HG03139 (cell line): ENCODE measurements around the gene MTMR12.
A peak's percentile ranks its signal among the peaks of the same experiment; 100 is the strongest.

Experiments
- ATAC-seq: cut with Tn5 transposase; IDR thresholded peaks from one replicate; pipeline ENCODE4 v1.9.1; 2021; ENCODE audit not compliant: unreplicated experiment

The MTMR12 gene, protein sequence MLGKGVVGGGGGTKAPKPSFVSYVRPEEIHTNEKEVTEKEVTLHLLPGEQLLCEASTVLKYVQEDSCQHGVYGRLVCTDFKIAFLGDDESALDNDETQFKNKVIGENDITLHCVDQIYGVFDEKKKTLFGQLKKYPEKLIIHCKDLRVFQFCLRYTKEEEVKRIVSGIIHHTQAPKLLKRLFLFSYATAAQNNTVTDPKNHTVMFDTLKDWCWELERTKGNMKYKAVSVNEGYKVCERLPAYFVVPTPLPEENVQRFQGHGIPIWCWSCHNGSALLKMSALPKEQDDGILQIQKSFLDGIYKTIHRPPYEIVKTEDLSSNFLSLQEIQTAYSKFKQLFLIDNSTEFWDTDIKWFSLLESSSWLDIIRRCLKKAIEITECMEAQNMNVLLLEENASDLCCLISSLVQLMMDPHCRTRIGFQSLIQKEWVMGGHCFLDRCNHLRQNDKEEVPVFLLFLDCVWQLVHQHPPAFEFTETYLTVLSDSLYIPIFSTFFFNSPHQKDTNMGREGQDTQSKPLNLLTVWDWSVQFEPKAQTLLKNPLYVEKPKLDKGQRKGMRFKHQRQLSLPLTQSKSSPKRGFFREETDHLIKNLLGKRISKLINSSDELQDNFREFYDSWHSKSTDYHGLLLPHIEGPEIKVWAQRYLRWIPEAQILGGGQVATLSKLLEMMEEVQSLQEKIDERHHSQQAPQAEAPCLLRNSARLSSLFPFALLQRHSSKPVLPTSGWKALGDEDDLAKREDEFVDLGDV

DNA sequence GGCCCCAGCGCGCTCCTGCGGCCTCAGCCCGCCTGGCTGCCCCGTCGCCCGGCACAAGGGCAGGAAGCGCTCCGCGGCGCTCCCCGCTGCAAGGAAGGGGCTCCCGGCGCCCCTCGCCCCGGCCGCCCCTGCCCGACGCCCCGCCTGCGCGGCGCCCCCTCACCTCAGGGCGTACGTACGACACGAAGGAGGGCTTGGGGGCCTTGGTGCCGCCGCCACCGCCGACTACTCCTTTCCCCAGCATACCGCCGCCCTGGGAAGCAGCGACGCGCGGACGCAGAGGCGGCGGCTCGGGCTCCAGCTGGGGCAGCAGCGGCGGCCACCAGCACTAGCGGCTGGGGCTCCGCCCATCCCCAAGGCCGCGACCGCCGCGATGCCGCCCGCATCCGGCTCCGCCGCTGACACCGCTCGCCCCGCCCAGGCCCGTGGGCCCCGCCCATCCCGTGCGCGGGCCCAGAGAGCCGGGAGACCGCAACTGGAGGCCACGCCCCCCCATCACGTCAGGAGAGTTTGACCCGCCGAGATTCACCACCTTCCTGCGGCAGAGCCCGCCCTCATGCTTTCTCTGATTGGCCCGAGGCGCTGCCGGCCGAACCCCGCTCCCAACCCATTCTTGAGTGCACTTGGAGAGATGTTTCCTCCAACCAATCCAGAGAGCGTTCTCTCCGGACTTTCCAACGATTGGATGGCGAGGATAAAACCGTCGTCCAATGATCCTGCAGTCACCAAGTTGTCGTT, at the start of gene MTMR12:
Gene MTMR12 (minus strand): TSS at position 345 of the 738 bp plus-strand sequence. CDS start 101 bp downstream, at position 244.
- ATAC-seq: peak; percentile 94

DNA sequence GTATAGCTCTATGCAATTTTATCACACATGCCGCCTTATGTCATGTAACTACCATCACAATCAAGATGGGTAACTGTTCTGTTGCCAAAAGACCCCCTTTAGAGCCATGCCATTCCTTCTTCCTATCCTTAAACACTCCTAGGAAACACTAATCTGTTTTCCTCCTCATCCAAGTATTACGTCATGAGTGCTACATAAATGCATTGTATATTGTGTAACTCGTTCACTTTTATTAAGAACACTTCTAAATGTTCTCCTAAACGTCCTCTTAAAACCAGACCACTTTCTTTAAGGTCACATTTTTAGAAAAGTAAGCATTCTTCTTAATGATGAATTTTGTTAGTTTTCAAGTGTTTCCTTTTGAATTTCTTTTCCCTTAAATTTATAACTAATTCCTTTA, 49.8 kb upstream of the MTMR12 start:
- ATAC-seq: no peak

DNA sequence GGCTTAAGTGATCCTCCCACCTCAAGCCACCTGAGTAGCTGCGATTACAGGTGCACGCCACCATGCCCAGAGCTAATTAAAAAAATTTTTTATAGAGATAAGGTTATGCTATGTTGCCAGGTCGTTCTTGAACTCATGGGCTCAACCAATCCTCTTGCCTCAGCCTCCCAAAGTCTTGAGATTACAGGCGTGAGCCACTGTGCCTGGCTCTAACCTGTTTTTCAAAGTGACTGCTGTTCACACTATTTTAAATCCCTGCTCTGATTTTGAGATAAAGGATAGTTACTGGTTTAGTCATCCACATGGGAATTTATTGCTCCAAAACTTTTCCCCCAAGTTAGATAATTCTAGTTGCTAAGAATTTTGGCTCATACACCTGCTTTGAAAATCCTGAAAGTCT, 48.2 kb upstream of the MTMR12 start:
- no peak for ATAC-seq

DNA sequence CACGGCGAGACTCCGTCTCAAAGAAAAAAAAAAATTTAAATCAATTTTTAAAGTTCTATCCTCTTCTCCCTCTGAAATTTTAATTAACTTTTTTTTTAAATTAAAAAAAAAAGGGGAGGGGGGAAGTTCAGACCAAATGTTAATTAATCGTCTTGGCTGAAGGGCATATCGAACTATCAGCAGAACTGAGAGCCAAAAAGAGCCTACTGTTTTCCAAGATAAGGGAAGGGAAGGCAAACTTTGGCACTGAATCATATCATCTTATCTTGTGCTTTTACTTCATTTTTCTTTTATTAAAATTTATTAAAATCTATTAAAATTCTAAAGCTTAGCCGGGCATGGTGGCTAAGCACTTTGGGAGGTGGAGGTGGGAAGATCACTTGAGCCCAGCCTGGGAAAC, 45.9 kb upstream of the MTMR12 start:
- ATAC-seq: no peak

DNA sequence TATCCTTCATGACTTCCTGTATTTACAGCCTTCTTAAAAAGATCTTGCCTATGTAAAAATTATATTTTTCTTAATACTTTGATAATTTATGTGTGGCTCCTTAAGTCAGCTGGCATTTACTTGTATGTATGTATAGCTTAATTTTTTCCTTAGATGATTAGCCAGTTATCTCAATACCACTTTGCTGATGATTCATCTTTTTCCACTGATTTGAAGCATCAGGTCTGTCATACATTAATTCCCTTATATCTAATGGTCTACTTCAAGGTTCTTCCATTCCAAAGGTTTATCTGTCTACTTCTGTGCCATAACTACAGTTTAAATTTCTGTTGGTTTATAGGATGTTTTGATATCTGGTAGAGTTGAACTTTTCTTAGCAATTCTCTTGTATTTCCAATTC, 44.9 kb upstream of the MTMR12 start:
- ATAC-seq: no peak

DNA sequence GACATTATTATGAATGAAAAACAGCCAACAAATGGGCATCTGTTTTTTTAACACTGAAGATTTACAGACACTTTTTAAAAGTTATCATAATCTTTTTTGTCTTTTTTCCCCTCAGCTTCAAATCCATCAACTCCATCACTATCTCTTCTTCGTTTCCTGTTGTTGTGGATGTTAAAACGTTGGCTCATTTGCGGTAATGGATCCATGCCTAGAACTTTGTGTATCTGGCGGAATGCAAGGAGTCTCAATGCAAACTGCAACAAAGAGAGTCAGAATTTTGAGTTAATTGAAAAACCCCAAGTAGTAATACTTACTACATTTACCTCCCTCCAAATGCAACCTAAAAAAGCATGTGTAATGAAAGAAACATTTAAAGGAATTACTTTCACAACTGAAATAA, 42.9 kb upstream of the MTMR12 start:
- no peak for ATAC-seq

DNA sequence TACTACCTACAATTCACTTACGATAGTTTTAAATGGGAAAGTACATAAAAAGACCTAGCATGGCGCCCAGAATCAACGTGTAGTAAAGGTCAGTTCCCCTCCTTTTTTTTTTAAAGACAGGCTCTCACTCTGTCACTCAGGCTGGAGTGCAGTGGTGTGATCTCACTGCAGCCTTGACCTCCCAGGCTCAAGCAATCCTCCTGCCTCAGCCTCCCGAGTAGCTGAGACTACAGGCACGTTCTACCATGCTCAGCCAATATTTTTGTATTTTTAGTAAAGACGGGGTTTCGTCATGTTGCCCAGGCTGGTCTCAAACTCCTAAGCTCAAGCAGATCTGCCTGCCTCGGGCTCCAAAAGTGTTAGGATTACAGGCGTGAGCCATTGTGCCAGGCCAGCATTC, 40.7 kb upstream of the MTMR12 start:
- no peak for ATAC-seq

DNA sequence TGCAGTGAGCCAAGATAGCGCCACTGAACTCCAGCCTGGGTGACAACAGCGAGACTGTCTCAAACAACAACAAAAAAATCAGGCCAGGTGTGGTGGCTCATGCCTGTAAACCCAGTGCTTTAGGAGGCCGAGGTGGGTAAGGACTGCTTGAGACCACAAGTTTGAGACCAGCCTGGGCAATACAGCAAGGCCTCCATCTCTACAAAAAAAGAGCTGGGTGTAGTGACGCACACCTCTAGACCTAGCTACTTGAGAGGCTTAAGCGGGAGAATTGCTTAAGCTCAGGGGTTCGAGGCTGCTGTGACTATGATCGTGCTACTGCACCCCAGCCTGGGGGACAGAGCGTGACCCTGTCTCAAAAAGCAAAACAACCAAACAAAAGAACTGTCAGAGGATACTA, 39.9 kb upstream of the MTMR12 start:
- ATAC-seq: no peak

DNA sequence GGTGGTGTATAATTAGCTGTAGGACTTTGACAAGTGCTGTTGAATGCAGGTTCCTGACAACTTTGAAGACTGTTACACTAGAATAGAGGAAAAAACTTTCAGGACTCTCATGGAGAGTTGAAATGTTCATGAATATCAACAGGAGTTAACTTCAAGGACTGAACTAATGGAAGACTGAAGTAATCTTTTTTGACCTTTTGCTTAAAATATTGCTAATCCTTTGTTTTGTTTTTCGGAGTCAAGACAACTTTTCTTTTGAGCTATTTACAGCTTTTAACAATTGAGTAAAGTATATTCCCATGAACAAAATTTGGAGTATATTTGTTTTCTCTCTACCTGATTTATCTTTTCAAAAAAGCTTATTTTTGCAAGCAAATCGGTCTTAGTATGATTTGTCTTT, 34.1 kb upstream of the MTMR12 start:
- ATAC-seq: no peak

DNA sequence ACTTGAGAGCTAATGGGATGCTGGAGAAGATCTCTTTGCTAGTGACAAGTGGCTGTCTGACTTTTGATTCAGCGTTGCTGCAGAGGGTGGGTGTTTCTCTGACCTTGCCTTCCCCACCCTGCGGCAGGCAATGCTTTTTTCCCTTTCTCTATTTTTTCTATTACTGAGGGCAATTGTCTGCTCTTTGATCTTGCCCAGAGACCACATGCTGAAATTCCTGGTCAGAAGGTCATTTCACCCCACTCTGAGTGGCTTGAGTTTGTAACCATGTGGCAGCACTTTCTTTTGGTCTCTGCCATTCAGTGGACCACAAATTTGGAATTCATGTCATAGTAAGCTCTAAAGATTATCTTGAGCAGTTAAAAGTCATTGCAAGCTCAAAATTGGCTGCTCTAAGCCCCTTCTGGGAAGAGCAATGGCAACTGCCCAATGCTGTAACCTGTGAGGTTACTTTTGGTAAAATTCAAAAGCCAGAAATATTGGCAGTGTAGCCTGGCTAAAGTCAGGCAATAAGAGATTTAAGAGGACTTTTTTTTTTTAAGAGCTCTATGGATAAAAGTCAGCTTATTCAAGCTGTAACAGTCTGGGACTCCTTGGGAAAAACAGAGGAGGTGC, 30.4 kb upstream of the MTMR12 start:
- no peak for ATAC-seq

DNA sequence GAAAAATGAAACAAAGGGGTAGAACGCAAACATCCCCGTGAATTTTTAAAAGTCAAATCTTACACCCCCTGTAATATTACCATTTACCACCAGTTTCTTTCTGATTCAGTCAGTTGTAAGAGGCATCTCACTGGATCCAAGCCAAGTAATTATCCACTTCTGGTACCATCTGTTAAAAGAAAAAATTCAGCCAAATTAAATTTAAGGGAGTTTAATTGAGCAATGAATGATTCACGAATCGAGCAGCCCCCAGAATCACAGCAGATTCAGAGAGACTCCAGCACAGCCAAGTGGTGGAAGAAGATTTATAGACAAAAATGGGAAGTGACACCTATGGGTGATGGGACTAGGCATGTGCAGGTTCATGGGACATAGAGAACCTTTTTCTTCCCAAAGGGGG, 29.9 kb upstream of the MTMR12 start:
- no peak for ATAC-seq

DNA sequence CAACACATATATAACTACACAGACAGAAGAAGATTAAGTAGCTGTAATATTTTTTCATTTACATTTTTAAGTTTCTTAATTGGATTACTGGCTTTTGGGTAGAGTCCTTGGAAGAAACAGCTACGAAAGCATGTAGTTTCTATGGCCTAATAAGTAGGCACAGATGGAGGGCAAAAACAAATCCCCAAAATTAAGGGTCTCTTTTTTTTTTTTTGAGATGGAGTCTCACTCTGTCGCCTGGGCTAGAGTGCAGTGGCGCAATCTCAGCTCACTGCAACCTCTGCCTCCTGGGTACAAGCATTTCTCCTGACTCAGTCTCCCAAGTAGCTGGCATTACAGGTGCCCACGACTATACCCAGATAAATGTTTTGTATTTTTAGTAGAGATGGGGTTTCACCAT, 27.1 kb upstream of the MTMR12 start:
- ATAC-seq: no peak

DNA sequence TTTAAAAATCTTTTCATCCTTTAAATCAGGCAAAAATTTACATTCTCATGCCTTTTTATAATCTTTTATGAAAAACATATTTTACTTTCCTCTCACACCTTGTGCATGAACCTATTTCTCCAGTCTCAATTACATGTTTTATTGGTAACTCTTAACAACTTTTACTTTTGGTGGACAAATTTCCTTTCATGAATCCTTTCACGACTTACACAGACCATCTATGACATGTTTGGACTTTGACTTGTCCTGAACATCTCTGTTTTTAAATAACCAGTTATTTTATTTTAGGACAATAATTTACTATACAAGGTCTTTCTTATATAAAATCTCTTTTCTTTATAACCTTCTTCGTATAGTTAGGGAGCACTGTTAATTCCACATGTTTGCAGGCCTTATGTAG, 26.5 kb upstream of the MTMR12 start:
- ATAC-seq: no peak

DNA sequence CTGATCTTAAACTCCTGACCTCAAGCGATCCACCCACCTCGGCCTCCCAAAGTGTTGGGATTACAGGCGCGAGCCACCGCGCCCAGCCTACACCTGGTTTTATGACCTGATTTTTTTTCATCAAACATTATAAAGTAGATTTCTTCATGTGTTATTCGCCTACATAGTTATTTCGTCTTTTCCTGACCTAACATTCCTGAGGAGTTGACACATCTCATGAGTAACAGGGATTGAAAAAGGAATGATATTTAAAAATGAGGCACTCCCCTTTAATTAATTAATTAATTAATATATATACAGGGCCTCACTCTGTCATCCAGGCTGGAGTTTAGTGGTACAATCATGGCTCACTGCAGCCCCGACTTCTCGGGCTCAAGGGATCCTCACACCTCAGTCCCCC, 20.2 kb upstream of the MTMR12 start:
- no peak for ATAC-seq

DNA sequence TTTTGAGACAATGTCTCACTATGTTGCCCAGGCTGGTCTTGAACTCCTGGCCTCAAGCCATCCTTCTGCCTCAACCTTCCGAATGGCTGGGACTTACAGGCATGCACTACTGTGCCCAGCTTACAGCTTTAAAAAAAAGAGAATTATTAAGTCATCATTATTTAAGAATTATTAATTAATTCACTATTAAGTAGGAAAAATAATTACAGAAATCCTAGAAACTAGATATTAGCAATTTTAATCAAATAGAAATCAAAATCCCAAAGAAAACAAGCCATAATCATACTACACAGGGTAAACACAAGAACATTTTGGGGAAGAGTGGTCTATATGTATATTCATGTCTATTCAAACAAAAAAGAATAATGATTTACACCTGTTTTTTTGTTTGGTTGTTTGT, 19.6 kb upstream of the MTMR12 start:
- no peak for ATAC-seq

DNA sequence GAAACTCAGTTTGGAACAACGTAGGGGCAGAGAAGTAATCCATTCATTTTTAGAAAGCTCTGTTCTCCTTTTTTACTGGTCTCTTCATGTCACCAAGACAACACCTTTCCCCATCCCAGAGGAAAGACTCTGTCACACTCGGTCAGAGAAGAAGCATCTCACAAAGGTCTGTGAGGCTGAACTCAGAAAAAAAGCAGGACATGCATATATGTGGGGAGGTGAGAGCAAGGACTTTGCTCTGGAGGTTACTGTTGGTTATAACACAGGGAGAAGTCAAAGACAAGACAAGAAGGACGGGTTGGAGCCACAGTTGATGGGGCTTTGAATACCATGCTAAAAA, 19.2 kb upstream of the MTMR12 start:
- ATAC-seq: no peak

DNA sequence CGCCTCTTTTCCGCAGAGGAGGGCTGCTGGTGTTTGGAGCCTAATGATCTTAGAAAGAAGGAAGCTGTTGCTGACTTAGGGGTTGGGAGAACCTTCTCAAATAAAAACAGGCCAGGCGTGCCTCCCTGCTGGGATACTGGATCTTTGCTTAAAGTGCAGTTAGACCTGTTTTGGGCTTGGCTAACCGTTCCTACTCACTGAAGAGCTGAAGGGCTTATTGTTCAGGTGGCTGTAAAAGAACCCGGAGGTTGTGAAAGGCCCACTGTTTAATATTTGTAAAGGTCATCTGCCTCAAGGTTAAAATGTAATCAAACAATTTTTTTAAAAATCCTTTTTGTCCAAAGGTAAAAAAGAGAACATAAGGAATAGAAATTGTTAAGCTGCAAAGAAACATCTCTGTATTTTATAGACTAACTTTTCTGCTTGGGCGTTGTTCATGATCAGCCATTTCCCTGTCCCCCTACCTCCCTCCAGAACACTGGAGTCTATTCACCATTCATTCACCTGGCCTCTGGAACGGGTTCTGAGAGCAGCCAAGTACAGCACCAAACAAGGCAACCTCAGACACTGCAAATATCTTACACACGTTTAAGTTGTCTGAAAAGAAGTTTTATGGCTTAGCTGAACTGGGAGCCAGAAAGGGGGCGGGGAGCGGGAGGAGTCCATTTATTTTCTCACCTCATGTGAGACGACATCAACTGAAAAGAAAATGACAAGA, 18.6 kb upstream of the MTMR12 start:
- ATAC-seq: no peak

DNA sequence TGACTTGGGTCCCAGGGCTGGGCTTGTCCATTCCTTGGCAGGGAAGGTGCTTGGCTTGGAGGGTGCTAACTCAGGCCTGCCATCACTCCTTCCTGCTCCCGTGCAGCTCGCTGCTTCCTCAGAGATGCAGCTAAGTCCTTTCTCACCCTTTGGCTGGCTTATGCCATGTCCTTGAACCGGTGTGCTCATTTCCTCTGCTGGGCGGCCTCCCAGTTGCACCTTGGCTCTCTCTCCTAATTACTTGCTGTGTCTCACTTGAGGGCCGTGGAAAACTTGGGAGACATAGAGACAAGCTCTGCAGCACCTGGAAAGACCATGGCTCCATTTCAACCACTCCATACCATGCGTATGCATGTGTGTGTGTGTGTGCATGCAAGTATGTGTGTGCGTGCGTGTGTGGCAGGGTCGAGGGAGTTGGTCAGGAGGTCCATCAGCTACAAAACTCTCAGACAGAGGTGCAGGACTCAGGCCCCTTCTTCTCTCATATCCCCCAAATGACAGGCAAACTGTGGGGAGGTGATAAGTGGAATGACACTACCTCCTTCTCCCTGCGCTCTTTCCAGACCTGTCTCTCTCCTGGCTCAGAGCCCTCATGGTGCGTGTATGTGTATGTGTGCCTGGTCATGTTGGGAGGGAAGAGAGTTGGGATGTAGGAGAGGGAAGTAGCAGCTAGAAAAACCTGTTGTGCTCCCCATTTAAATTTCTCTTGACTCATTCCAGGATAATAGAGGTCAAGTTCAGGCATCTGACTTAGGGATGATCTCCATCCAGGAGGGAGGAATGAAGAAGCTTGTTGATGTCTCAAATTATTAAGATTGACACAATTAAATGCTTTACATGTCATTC, 17.6 kb upstream of the MTMR12 start:
- no peak for ATAC-seq

DNA sequence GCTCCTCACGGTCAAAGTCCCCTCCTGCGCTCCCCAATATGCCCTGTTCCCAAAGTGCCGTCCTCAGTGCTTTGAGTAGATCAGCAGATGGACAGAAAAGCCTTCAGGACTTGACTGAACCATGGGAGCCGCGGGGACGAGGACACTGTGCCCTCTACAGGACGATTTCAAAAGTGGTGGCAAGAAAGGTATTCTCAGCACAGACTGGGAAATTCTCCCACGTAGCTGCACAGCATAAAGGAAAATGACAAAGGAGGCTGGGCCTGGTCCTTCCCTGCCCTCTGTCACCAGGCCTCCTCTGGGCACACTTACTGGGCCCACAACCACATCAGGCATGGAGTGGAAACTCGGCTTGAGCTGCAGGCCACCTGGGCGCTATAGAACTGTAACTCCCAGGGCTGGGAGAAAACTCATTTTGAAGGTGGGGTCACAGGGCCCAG, 16.7 kb upstream of the MTMR12 start:
- no peak for ATAC-seq

DNA sequence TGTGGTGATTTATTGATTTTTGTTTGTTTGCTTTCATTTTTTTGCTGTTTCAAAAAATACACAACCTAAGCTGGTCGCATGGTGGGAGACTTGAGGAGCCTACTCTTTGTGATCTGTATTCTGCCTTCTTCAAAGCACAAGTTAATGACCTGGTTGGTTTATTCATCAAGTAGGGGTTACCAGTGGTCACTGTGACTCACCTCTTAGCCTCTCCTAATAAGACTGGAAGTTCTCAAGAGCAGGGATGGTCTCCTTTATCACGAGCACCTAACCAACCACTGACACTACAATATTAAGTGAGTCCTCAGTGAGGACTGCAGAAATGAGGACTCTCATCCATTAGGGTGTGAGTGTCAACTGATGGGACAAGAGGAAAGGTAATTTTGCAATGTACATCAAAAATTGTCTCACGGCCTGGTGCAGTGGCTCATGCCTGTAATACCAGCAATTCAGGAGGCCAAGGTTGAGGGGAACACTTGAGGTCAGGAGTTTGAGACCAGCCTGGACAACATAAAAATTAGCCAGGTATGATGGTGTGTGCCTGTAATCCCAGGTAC, 13.6 kb upstream of the MTMR12 start:
- no peak for ATAC-seq
